ENCODE data around the gene APC2.
"Not testable (repeated sequence)": the region's sequence is repeated elsewhere in the genome, so short reads cannot be mapped to it uniquely, and the experiment has no call there.

The APC2 gene

GRCh38 chr19:1495799-1496713 is 46.1 kb downstream of the APC2 start:
- no peak for TF ChIP-seq CTCF (IDR thresholded peaks at IDR 0.05; ENCODE audit: insufficient read depth, low read depth, low read length, missing control alignments)
- DNase-seq (ENCODE audit: low read depth): no peak
- H3K4me3 ChIP-seq (ENCODE audit: low read depth, low read length): no peak overlapping the region

DNA sequence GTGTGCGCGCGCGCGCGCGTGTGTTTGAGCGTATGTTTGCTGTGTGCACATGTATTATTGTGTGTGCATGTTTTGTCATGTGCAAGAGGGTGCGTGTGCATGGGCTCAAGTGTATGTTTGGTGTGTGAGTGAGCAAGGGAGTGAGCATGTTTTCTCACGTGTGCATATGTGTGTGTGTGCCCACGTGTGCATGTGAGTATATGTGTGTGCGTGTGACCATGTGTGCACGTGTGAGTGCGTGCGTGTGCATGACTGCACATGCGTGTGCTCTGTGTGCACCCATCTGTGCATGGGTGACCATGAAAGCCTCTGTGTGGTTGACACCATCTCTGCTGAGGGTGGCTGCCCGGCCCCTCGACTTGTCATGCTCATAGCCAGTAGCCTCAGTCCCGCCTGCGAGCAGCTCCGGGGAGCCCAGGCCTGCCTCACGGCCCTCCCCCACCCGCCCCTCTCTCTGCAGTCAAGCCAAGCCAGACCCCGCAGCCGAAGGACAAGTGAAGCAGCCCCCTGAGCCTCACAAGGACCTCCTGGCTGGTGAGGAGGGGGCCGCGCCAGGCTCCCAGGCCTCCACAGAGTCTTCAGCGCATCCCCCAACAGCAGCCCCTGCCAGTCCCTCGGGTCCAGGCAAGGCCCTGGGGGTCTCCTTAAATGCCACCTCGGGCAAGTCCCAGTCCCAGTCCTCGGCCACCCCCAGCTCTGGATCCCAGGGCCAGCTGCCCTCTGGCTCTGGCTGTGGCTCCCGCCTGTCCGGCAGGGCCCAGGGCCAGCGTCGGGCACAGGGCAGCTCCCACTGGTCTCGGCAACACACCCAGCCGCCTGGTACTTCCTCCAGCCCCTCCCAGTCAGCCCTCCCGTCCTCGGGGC is 47.0 kb downstream of the APC2 start:
- no peak overlapping the region for H3K4me3 ChIP-seq (ENCODE audit: low read depth, low read length)
- DNase-seq (ENCODE audit: low read depth): no peak
- no peak for TF ChIP-seq CTCF (IDR thresholded peaks at IDR 0.05; ENCODE audit: insufficient read depth, low read depth, low read length, missing control alignments)

DNA sequence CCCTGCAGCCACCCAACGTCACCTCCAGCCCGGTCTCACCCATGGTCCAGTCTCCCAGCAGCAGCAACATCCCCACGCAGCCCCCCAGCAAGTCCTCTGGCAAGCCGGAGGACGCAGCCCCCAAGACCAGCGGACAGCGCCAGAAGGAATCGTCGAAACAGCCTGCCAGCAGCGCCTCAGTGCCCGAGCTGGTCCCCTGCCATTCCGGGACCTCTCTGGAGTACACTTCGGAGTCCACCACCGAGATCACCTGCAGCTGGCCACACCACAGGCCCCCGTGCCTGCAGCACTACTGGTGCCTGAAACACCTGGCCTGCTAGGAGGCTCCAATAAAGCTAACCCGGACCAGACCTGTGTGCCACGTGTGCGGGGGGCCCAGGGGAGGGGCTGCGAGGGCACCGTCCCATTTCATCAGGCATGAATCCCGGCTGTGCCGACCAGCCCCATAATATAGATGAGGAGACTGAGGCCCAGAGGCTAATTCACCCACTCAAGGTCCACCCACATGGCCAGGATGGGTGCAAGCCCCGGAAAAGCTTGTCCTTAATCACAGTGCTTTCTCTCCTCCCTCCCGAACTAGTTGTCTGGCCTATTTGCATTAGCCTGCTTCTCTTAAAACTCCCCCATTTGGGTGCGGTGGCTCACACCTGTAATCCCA is 47.8 kb downstream of the APC2 start:
- DNase-seq (ENCODE audit: low read depth): no peak
- H3K4me3 ChIP-seq (ENCODE audit: low read depth, low read length): no peak overlapping the region
- no peak for TF ChIP-seq CTCF (IDR thresholded peaks at IDR 0.05; ENCODE audit: insufficient read depth, low read depth, low read length, missing control alignments)

DNA sequence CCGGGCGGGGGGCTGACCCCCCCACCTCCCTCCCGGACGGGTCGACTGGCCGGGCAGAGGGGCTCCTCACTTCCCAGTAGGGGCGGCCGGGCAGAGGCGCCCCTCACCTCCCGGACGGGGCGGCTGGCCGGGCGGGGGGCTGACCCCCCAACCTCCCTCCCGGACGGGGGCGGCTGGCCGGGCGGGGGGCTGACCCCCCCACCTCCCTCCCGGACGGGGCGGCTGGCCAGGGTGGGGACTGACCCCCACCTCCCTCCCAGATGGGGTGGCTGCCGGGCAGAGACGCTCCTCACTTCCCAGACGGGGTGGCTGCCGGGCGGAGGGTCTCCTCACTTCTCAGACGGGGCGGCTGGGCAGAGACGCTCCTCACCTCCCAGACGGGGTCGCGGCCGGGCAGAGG is 49.3 kb downstream of the APC2 start:
- not testable (repeated sequence) for H3K4me3 ChIP-seq (ENCODE audit: low read depth, low read length); DNase-seq (ENCODE audit: low read depth)

DNA sequence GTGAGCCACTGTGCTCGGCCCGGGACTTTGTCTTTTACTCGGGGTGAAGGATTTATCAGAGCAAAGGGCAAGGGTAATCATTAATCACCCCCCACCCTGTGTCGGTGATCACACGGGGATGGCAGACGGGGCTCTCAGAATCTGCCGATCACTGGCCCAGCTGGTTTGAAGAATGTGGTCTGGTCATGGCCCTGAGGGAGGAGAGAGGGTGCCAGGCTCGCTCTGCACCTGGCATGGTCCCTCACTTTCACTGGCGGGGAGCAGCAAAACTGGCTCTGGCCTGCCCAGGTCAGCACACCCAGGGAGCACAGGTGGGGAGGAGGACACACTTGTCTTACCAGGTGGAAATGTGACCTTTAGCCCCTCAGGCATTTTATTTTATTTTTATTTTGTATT is 51.3 kb downstream of the APC2 start:
- H3K4me3 ChIP-seq (ENCODE audit: low read depth, low read length): no peak overlapping the region
- DNase-seq (ENCODE audit: low read depth): no peak
- no peak for TF ChIP-seq CTCF (IDR thresholded peaks at IDR 0.05; ENCODE audit: insufficient read depth, low read depth, low read length, missing control alignments)

- no peak for TF ChIP-seq CTCF (IDR thresholded peaks at IDR 0.05; ENCODE audit: insufficient read depth, low read depth, low read length, missing control alignments)
- DNase-seq (ENCODE audit: low read depth): no peak
- H3K4me3 ChIP-seq (ENCODE audit: low read depth, low read length): no peak overlapping the region
Measured at GRCh38 chr19:1502433-1503088, 52.6 kb downstream of the APC2 start.

All from GM12865 (cell line).